GM18867 (cell line): Measurements from ENCODE around the gene FMNL1.

ENCODE experiments used
- ATAC-seq: cut with Tn5 transposase; IDR thresholded peaks from one replicate; pipeline ENCODE4 v1.9.1; 2021; ENCODE audit warnings: mild to moderate bottlenecking, moderate library complexity; ENCODE audit not compliant: unreplicated experiment

Gene FMNL1

DNA sequence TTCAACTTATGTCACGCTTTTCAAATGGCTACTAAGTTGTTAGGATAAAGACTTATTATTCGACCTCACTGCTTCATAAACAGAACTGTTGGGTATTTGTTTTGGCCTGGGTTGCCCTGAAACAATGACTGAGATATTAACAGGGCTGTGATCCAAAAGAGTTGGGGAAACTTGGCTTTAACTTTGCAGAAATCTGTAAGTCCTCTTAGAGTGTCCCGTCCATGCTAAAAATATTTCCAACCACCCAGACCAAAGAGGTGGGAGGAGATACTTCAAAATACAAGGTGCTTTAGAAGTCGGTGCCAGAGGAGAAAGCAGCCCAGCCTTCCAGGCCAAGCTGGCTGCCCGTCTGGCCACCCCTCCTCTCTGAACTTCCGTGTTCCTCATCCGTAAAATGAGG is 56.3 kb downstream of the FMNL1 start:
- ATAC-seq: no peak

DNA sequence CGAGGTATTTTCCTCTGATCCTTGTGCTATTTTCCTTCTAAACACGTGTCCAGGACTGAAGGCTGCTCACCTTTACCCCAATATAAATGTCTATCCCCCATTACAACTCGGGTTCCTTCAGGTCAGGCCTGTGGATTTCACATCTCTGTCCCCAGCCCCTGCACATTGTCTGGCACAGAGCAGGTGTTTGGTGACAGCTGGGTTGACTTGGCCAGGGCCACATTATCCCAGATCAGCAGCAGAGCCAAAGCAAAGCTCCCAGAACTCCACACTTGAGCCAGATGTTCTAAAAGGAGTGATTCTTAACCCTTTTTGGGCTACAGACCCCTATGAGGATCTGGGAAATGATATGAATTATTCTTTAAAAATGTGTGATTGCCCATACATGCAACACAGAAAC is 58.2 kb downstream of the FMNL1 start:
- no peak for ATAC-seq

DNA sequence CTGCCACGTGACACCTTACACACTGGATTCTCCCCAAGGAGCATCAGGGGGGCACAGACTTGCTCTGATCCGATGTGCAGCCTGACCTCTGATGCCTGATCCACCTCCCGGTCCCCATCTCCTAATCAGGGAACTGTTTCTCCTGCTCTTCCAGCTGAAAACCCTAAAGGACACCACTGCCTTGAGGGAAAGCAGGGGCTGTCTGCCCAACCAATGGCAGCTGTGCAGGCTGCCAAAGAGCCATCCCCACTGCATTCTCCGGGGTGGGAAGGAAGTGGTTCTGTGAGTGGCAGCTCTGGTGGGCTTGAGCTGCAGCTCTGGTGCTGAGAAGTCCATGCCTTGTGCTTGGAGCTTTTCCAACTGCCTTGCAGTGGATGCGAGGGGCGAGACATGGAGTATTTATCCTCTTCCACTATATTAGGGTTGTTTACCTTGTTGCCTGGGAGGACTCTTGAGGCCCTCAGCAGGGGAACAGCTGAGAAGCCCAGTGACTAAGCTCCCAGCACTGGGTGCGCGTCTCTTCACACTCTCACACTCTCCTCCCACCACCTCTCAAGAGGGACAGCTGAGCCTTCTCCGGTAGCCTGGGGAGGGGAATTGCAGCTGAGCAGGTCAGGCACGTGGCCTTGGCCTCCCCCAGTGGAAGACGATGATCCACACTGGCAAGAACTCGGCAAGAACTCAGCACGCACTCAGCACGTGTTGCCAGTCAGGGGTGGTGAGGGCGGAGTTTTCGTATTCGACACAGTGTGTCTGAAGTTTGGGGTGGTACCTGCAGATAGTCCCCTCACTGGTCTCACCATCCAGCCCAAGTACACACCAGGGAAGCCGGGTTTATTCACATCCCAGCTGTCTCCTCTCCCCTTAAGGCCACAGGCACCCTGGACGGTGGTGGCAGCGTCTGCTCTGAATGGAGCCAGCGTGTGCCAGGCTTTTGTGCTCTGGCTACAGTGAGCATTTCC is 61.3 kb downstream of the FMNL1 start:
- no peak for ATAC-seq

GRCh38 chr17:45283711-45284110 is 62.0 kb downstream of the FMNL1 start:
- no peak for ATAC-seq

DNA sequence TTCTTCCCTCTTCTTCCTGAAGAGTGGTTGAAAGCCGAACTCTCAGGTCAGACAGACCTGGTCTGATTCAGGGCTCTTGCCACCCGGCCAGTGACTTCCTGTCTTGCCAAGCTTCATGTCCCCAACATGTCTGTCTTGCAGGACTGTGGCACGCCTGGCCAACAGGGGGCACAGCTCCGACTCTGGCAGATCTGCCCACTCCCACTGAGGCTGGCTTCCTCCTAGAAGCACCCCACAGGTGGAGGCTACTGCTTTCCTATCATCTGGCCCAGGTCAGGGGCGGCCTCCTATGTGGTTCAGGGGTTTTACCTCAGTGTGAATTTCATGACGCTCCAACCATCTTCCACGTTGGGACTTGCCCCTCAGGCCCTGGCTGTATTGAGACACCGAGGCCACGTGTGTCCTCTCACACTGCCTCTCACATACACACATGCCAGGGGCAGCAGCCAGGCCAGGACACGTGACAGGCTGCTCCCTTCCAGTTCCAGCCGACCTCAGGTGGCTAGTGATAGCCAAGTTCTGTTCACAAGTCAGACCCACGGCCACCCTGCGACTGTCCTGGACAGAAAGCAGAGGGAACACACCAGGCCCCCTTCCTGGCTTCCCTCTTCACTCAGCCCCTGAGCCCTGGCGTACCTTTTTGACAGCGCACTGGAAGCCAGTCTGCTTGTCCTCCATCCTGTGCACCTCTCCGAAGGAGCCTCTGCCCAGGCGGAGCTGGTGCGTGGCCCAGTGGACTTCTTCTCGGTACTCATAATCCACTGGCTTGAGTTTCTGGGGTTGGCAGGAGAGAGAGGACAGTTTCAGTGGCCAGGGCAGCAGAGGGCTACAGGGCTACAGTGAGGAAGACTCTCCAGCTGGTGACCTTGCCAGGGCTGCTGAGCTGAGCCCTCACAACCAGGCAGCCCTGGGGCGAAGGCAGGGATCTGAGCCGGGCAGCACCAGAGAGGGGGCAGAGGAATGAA is 62.8 kb downstream of the FMNL1 start:
- no peak for ATAC-seq

GRCh38 chr17:45286286-45286685 is 64.6 kb downstream of the FMNL1 start:
- ATAC-seq: no peak

GRCh38 chr17:45287526-45288500 is 66.1 kb downstream of the FMNL1 start:
- ATAC-seq: no peak

DNA sequence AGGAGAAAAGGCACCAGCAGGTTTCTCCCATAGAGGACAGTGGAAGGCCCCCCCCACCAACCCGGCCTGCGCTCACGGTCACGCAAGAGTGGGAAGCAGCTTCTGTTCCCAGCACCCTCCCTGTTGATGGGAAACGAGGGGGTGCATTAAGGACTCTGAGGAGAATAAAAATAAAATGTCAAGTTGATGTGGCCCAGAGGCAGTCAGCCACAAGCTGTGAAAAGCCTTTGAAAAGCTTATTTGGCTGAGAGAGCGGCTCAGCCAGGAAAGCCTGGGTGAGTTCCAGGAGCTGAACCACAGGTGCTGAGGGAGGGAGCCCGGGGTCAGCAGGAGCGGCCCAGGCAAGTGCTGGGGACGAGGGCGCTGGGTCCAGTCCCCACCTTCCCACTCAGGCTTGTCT is 67.1 kb downstream of the FMNL1 start:
- ATAC-seq: no peak

DNA sequence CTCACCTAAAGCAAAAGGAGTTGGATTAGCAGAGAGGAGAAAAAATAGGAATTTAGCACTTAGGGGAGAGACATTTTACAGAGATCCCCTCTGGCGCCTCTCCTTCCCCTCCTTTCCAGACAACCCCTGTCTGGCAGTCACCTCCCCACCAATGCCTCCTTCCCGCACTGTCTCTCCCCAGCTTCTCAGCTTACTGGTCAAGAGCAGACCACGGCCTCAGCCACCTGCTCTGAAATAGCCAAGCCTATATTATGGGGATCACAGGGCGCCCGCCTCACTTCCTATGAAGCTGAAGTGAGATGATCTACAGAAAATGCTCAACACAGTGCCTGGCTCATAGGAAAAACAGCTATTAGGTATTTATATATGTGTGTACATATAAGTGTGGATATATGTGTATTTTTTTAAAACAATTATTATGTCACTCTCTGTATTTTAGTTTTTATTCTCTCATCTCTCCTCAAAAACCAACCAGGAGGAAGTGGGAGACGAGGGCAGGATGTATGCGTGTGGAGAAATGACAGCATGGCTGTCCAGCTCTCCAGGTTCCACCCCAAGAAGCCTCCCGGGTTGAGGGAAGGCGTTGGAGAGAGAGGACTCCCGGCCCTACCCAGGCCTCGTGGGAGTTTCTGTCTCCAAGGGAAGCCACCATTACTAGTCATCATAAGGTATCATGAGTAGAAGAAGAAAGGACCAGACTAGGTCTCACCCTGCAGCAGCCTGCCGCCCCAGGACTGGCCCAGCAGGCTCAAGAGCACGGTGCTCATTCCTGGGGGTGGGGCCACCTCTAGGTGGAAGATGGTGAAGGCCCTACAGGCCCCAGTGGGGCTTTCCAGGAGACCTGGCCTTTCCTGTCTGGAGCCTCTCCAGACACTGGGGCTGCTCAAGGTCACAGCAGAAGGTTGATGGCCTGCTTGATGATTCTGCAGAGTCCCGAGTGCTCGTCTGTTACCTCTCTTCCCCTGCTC is 67.9 kb downstream of the FMNL1 start:
- no peak for ATAC-seq

DNA sequence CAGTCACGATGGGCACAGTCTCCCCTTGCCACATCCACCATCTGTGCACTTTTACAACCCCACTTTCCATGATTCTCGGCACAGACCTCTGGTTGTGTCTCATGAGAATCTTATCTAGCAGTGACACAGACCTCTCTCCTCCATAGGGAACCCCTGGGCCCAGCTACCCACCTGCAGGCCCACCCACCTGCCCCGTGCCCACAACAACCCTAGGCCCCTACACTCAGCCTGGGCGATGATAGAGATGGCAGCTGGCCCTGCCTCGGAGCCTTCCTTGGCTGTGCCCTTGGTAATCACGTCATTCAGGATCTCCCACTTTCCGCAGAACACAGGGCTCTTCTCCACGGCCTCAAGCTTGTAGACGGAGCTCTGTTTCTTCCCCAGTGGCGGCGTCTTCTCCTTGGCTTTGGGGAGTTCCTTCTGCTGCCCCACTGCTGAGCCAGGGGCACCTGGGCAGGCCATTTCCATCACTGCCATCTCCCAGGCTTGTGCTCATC is 68.6 kb downstream of the FMNL1 start:
- no peak for ATAC-seq

DNA sequence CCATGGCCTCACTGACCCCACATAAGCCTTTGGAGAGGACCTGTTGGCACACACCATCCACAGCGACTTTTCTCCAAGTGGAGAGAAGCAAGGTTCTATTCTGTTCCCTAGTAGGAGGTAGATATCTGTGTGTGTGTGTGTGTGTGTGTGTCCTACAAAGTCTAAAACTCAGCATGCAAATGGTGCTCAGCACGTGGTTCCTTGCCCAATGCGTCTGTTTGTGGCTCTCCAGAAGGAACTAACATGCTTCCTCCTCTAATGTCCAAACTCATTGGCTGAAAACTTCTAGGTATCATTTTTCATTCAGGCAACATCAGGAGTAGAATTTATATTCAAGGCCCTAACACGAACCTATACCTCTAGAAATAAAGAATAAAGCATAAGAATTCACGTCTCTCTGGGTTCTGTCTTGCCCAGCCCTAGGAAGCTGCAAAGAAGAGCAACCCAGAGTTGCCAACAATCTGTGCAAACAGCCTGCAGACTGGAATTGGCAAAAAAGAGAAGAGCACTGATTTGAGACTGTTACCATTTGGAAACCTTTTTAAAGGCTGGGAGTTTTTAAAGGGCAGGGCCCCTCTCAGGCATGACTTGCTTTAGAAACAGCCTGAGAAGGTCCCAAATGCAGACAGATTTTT is 69.6 kb downstream of the FMNL1 start:
- ATAC-seq: no peak

DNA sequence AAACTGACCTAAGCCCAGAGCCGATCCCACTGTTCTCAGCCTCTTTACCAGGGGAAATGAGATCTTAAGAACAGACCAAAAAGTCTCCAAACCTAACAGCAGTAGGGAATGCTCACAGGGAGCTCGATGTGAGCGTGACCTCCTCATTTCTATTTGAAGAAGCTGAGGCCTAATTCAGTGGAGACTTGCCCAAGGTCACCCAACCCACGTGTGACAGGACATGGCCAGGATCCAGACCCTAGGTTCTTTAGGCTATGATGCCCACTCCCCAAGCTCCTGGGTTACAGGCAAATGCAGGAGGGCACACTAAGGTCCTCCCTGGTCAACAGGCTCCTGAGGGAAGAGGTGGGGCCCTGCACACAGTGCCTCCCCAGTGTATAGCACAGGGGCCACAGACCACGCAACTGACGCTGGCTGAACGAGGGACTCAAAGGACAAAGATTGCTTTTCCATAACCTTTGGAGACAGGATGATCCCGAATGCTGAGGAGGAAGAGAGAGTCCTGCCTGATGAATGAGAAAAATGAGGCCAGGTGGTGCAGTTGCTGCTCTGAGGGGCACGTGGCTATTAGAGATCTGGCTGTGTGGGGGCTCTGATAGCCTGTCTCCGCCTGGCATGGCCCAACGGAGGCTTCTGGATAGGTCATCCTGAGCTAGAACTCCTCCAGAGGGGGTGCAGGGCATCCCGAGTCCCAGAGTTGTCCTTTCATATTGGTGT is 71.2 kb downstream of the FMNL1 start:
- ATAC-seq: no peak

GRCh38 chr17:45293413-45294211 is 71.9 kb downstream of the FMNL1 start:
- no peak for ATAC-seq

GRCh38 chr17:45294506-45294905 is 72.8 kb downstream of the FMNL1 start:
- ATAC-seq: no peak

DNA sequence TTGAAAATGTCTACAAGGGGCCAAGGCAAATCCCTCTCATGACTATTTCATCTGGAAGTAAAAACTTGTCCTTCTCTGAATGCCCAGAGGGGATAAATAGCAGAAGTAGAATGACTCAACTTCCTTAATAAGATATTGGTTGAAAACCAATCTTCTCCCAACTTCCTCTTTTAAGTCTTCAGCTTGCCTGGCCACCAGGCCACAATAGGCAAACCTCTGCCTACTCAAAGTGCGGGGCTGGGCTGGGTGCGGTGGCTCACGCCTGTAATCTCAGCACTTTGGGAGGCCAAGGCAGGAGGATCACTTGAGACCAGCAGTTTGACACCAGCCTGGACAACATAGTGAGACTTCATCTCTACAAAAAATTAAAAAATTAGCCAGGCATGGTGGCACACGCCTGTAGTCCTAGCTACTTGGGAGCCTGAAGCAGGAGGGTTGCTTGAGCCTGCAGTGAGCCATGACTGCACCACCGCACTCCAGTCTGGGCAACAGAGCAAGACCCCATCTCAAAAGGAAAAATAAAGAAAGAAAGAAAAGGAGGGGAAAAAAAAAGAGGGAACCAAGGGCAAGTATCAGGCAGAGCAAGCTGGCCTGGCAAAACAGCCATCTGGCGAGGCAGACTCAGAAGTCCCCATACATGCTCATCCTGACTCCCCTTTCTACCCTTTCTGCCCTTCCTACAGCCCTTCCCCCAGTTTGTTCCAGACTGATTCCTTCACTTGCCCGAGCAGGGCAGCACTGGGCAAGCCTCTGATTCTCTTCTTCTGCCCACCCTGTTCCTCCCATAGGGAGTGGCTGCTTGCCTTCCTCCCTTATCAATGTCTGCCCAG is 74.5 kb downstream of the FMNL1 start:
- no peak for ATAC-seq

DNA sequence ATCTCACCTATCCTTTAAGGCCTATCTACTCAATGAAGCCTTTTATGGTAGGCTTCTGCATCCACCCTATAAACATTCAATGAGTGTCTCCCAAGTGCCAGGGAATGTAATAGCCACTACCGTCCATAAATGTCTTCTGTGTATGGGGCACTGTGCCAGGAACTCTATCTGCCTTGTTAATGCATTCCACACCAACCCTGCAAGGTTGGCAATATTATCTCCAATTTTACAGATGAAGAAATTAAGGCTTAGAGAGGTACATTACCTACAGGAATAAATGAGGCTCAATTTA is 75.1 kb downstream of the FMNL1 start:
- ATAC-seq: no peak
